GM18873 (cell line): ENCODE measurements around the gene KATNB1.

Source experiments
- ATAC-seq: cut with Tn5 transposase; IDR thresholded peaks from one replicate; pipeline ENCODE4 v1.9.1; 2021; ENCODE audit warnings: mild to moderate bottlenecking, moderate library complexity, moderate number of reproducible peaks; ENCODE audit not compliant: unreplicated experiment, low FRiP score

Gene KATNB1

DNA sequence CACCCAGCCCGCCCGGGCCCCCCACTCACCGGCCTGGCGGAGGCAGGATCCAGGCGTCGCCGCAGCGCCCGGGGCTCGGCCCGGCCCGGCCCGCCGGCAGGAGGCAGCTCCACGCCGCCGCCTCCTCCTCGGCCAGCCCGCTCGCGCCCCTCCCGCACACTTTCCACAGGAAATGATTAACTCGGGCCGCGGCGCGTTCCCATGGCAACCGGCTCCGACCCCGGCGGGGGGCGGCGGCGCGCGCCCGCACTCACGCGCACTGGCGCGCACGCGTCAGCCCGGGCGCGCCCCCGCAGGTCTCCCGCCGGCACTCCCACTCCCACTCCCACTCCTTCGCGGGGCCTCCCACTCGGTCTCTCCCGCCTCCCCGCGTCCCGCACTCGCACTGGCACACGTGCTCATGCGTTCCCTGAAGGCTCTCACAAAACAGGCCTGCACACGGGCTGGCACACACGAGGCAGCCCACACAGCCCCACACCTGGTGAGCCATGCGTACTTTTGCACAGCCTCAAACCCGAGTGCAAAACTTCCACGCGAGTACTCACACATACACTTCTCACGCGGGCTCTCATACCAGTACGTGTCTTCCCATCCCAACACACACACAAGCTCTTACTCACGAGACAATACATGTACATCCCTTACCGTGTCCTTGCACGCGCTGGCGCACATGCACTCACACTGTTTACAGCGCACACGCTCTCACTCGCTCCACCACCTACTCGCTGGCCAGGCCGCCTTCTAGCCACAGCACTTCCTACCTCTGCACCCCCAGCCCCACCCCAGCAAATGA, 67.0 kb downstream of the KATNB1 start, which contains the start of gene KIFC3:
KIFC3 (minus strand) TSS at position 151 of the 793 bp plus-strand sequence. CDS start 4,248 bp downstream, outside the sequence.
- ATAC-seq, result no peak

DNA sequence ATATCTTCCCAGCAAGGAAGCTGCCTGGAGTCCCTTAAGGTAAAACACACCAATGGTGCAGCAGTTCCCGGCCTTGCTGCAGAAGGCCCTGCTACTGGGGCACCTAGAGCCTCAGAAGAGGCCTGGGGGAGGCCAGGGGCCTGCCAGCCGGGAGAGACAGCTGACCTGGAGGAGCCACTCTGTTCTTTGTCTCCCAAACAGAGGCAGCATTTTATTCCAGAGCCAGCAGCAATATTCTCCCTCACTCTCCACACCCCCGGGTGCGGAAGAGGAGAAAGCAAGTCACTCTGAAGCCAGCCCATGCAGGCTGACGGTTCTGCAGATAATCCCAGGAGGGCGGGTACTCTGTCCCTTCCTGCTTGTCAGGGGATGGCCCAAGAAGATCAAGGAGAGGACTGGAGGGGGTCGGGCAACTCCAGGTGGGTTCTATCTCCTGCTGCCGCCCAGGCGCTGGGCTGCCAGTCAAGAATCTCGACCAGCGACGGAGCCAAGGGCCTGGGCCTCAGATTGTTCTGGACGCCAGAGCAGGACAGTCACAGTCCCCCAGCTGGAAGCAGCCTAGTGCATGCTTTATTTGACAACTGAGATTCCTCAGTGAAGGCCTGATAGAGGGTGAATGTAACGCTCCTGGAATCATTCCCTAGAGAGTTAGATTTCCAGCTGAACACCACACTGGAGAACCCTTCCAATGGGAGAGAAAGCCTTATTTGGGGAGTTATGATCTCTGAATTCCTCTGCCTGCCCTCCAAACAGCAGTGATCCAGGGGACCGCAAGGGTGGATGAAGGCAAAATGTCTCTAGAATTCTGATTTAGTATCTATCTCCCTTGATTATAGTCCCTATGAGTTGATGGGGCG, 67.8 kb downstream of the KATNB1 start:
- ATAC-seq, result no peak

DNA sequence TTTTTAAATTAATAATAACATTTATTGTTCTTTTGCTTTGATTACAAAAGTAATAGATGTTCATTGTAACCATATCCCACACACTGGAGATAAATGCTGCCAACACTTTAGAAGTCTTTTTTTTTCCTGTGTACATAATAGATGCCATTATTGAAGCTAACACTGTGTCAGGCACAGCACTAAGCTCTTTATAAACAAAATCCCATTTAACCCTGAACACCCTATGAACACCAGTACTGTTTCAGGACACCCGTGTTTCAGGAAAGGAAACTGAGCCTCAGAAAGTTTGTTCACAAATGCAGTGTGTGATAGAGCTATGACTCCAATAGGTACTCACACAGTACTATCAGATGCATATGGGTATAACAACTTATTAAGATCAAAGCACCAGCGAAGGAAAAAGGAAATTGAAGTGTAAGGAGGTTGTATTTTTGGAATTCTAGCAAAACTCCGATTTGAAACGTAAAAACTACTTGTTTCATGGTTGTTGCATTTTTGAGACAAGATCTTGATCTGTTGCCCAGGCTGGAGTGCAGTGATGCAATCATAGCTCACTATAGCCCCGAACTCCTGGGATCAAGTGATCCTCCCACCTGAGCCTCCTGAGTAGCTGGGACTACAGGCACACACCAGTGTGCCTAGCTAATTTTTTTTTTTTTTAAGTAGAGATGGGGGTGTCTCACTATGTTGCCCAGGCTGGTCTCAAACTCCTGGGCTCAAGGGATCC, 68.7 kb downstream of the KATNB1 start:
- no peak for ATAC-seq

DNA sequence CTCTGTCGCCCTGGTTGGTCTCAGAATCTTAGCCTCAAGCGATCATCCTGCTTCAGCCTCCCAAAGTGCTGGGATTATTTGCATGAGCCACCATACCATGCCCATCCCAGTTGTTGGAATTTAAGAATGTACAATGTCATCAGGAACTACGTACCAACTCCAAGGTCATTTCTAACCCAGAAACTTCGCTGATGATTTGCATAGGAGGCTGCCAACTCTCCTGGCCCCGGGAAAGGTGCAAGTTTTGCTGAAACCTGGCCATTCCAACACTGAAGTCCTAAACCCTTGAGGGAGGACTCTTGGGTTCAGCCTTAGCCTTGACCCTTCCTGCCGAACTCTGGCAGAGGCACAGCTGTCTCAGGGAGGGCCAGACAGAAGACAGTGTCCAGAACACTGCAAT, 69.6 kb downstream of the KATNB1 start:
- no peak for ATAC-seq
